ENCODE results near the gene RPS2. TPM values are rescaled to one million over a fixed set of nuclear protein-coding genes. Genes with fewer than 3 reads are reported as not detected.
A peak's percentile ranks its signal among the peaks of the same experiment; 100 is the strongest.

Gene RPS2
- total and polyA plus RNA-seq, 2 of the 8 experiments (the other 6 are each of a cell fraction or from before 2014, with no cell fraction given): 4,042 to 16,783 TPM

GRCh38 chr16:1989209-1990100 is 24.8 kb upstream of the RPS2 start, which contains the start of gene SYNGR3:
Gene SYNGR3, plus strand, starts transcription at chr16:1989970. Its CDS starts 133 bp downstream, at chr16:1990103.
- Histone ChIP-seq H2AFZ (ENCODE audit: low read length) (no peak within 1 kb of the TSS), H3K9ac (replicated peaks in 1 of 4; ENCODE audit: extremely low read depth in 1 of 4, low read depth in 3 of 4, low read length in 3 of 4) (peak within 1 kb of the TSS in 3 of 4 experiments; percentile 0 to 8 (median 2); a peak in 2 of 7 replicates)
- peak in 1 of 2 experiments; percentile 72 for DNase-seq (ENCODE audit: low read depth in 1 of 2, low spot score in 2 of 2)

More at GRCh38 chr16:1989209-1990100, 24.8 kb upstream of the RPS2 start, which contains the start of gene SYNGR3:
- FAIRE-seq: no peak
- H3K36me3 ChIP-seq (ENCODE audit: control insufficient read depth in 2 of 4, insufficient read depth in 4 of 4, low read length in 3 of 4): peaks cover 2 to 5% (median 3%) of the 10 kb centered on the region in 4 experiments; a peak in 3 of 8 replicates
- POLR2A ChIA-PET (ENCODE audit: partially characterized antibody): interaction anchor here (0.7 to 28.2 kb wide), 9 partner anchors 9 to 166 kb away, joined by 3 to 736 read pairs (median 4); partner anchors contain the start of genes NDUFB10, NOXO1, RNF151 and RPS2
- peak within 1 kb of the TSS; percentile 81; the same call in 1 of the 2 replicates for H2BK15ac ChIP-seq (ENCODE audit: low read length)
- 0 out of 2 replicates have a peak within 1 kb of the TSS, but pooled peaks have one; percentile 61 for H2BK20ac ChIP-seq (ENCODE audit: low read length)
- H3K14ac ChIP-seq (ENCODE audit: insufficient read length): no peak within 1 kb of the TSS
- peaks cover 4 to 37% (median 24%) of the 10 kb centered on the region in 4 experiments for H3K27me3 ChIP-seq (replicated peaks in 1 of 4; ENCODE audit: control insufficient read depth in 3 of 4, extremely low read depth in 1 of 4, insufficient read depth in 3 of 4, low read length in 3 of 4)
- H3K4me2 ChIP-seq (ENCODE audit: insufficient read depth in 1 of 2, low read depth in 2 of 2, low read length in 2 of 2): peak within 1 kb of the TSS; percentile 83 to 96
- H3K27ac ChIP-seq (ENCODE audit: low read depth, low read length): no peak within 1 kb of the TSS; the same call in 1 of the 2 replicates
- peak within 1 kb of the TSS; percentile 60; the same call in 1 of the 2 replicates for H2AK5ac ChIP-seq (ENCODE audit: low read depth, low read length)
- H4K91ac ChIP-seq (replicated peaks; ENCODE audit: insufficient read length, low read length): peak within 1 kb of the TSS; percentile 11
- no peak within 1 kb of the TSS for H2BK120ac ChIP-seq (replicated peaks; ENCODE audit: low read depth, low read length)
- peaks cover 7 to 10% of the 10 kb centered on the region in 2 experiments for H4K20me1 ChIP-seq (replicated peaks in 1 of 2; ENCODE audit: control insufficient read depth in 1 of 2, insufficient read depth in 2 of 2, low read length in 2 of 2)
- H3K4me1 ChIP-seq (replicated peaks in 1 of 4; ENCODE audit: control insufficient read depth in 3 of 4, insufficient read depth in 4 of 4, low read length in 3 of 4): peaks cover 0 to 34% (median 20%) of the 10 kb centered on the region in 4 experiments; a peak in 6 of 7 replicates
- peaks cover 26% of the 10 kb centered on the region; the same call in 1 of the 2 replicates for H3K23me2 ChIP-seq (ENCODE audit: low read depth, low read length)
- TF ChIP-seq SIX5 (IDR thresholded peaks at IDR 0.05; ENCODE audit: low read depth, low read length) (no peak), KDM4A (IDR thresholded peaks at IDR 0.05; ENCODE audit: low read depth, low read length, severe bottlenecking) (peak; percentile 39), SUZ12 (IDR thresholded peaks at IDR 0.05; ENCODE audit: low read length) (peak; percentile 25; the same call in 1 of the 2 replicates), TAF1 (IDR thresholded peaks at IDR 0.05; ENCODE audit: low read depth, low read length) (0 out of 2 replicates have a peak, but pooled peaks have one; percentile 28), SP4 (IDR thresholded peaks at IDR 0.05; ENCODE audit: low read length) (no peak)
- H3K79me2 ChIP-seq (ENCODE audit: control insufficient read depth in 1 of 2, insufficient read depth in 2 of 2, low read length in 2 of 2): peaks cover 0 to 9% of the 10 kb centered on the region in 2 experiments; a peak in 1 of 4 replicates
- CTCF ChIA-PET (ENCODE audit: partially characterized antibody): interaction anchor here (0.5 to 6.8 kb wide), 2 partner anchors 15 to 666 kb away, joined by 3 to 55 read pairs; no protein-coding TSS in a partner anchor
- peak within 1 kb of the TSS; percentile 62; the same call in 1 of the 2 replicates for H4K8ac ChIP-seq (ENCODE audit: extremely low read depth, insufficient read depth, low read length)
- peak within 1 kb of the TSS; percentile 53; the same call in 1 of the 2 replicates for H2BK12ac ChIP-seq (ENCODE audit: low read depth, low read length)
- no peak within 1 kb of the TSS for H2BK5ac ChIP-seq (ENCODE audit: low read depth, low read length)
- H4K5ac ChIP-seq (ENCODE audit: insufficient read length, low read depth, low read length): no peak within 1 kb of the TSS
- H3K23ac ChIP-seq (ENCODE audit: insufficient read length): no peak within 1 kb of the TSS
- H3K9me3 ChIP-seq (ENCODE audit: insufficient read depth in 2 of 2, low read depth in 1 of 2, low read length in 1 of 2): no peaks in the 10 kb centered on the region
- peak within 1 kb of the TSS; percentile 51 for H3K18ac ChIP-seq (ENCODE audit: extremely low read depth, low read length)
- peak within 1 kb of the TSS; percentile 5 for H3K4ac ChIP-seq (replicated peaks; ENCODE audit: insufficient read length, low read depth, low read length)
- 28% methylated on average over 15 of the region's 67 CpGs; no CpG with 5 or more reads in 1 of the 2 experiments for WGBS, 2 experiments (ENCODE audit: extremely low coverage in 1 of 2, insufficient coverage in 1 of 2, insufficient read length in 1 of 2, insufficient replicate concordance in 2 of 2, low coverage in 1 of 2, low lambda C conversion rate in 2 of 2, missing lambda C conversion rate in 1 of 2)
- no peak within 1 kb of the TSS for H3K56ac ChIP-seq (replicated peaks; ENCODE audit: insufficient read length, low read depth, low read length)
- no peaks in the 10 kb centered on the region for H3K79me1 ChIP-seq (ENCODE audit: low read depth, low read length)
- peak within 1 kb of the TSS; percentile 36 to 77 (median 60) for H3K4me3 ChIP-seq (ENCODE audit: extremely low read depth in 1 of 4, insufficient read depth in 2 of 4, low read depth in 3 of 4, low read length in 4 of 4)

Data from H1 (cell line).